H1 (cell line): ENCODE measurements around the gene COL26A1. TPM values are rescaled to one million over a fixed set of nuclear protein-coding genes. Genes with fewer than 3 reads are reported as not detected.

Experiments used
- CTCF ChIA-PET: fragments of 300-600 bp; sonication (Branson Sonifier 250); formaldehyde crosslinking; loops from one replicate; lab custom pipeline; 2021; ENCODE audit not compliant: partially characterized antibody; lab: Charles Lee
- POLR2A ChIA-PET: fragments of 300-600 bp; sonication (Branson Sonifier 250); formaldehyde crosslinking; loops from one replicate; lab custom pipeline; 2021; ENCODE audit warnings: inconsistent platforms; ENCODE audit not compliant: partially characterized antibody; lab: Charles Lee
- DNase-seq, 2 experiments: peaks; one replicate each; pipeline versions ENCODE4 v3.0.0 to v3.0.0-alpha.2; 2010 to 2022; ENCODE audit warnings: low spot score in 2 of 2, low read depth in 1 of 2, mixed read lengths in 1 of 2
- FAIRE-seq: peaks from 2 replicates; lab custom pipeline; 2011; peaks lifted over from hg19 to GRCh38; lab: Jason Lieb, UNC
- H2AFZ ChIP-seq: 2 replicates; pipeline ENCODE4 v1.8.1; 2012; ENCODE audit warnings: low read length, inconsistent platforms
- H2AK5ac ChIP-seq: 2 replicates; pipeline ENCODE4 v1.6.1; 2013; ENCODE audit warnings: low read depth, low read length
- H2BK120ac ChIP-seq: replicated peaks from 2 replicates; pipeline ENCODE3; 2013; ENCODE audit warnings: low read depth, low read length, inconsistent platforms
- H2BK12ac ChIP-seq: 2 replicates; pipeline ENCODE4 v1.6.1; 2013; ENCODE audit warnings: low read depth, low read length
- H2BK15ac ChIP-seq: 2 replicates; pipeline ENCODE4 v1.6.1; 2013; ENCODE audit warnings: low read length
- H2BK20ac ChIP-seq: 2 replicates; pipeline ENCODE4 v1.6.1; 2013; ENCODE audit warnings: low read length
- H2BK5ac ChIP-seq: 2 replicates; pipeline ENCODE4 v1.6.1; 2013; ENCODE audit warnings: low read depth, low read length
- H3K14ac ChIP-seq: 2 replicates; pipeline ENCODE4 v1.6.1; 2013; ENCODE audit warnings: inconsistent platforms; ENCODE audit not compliant: insufficient read length
- H3K18ac ChIP-seq: 2 replicates; pipeline ENCODE4 v1.6.1; 2013; ENCODE audit warnings: low read length; ENCODE audit errors: extremely low read depth
- H3K23ac ChIP-seq: 2 replicates; pipeline ENCODE4 v1.6.1; 2013; ENCODE audit warnings: inconsistent platforms; ENCODE audit not compliant: insufficient read length
- H3K23me2 ChIP-seq: 2 replicates; pipeline ENCODE4 v1.6.1; 2013; ENCODE audit warnings: low read depth, low read length
- H3K27ac ChIP-seq: 2 replicates; pipeline ENCODE4 v1.6.1; 2011; ENCODE audit warnings: low read depth, low read length, inconsistent platforms
- H3K27me3 ChIP-seq, 4 experiments: replicated peaks in 1 of 4; 1 replicate in 1 of 4; 2 replicates in 3 of 4; pipeline versions ENCODE4 v1.6.1 to v1.8.1; 2011 to 2013; ENCODE audit warnings: low read length in 3 of 4, mild to moderate bottlenecking in 3 of 4, inconsistent platforms in 2 of 4, mixed read lengths in 2 of 4, moderate library complexity in 1 of 4; ENCODE audit not compliant: control insufficient read depth in 3 of 4, insufficient read depth in 3 of 4; ENCODE audit errors: extremely low read depth in 1 of 4
- H3K36me3 ChIP-seq, 4 experiments: 2 replicates each; pipeline versions ENCODE4 v1.6.1 to v1.8.1; 2011 to 2013; ENCODE audit warnings: mild to moderate bottlenecking in 4 of 4, low read length in 3 of 4, moderate library complexity in 2 of 4, control low read depth in 1 of 4, inconsistent platforms in 1 of 4; ENCODE audit not compliant: insufficient read depth in 4 of 4, control insufficient read depth in 2 of 4
- H3K4ac ChIP-seq: replicated peaks from 2 replicates; pipeline ENCODE3; 2013; ENCODE audit warnings: low read length, low read depth, mixed read lengths, inconsistent platforms; ENCODE audit not compliant: insufficient read length
- H3K4me1 ChIP-seq, 4 experiments: replicated peaks in 1 of 4; 1 replicate in 1 of 4; 2 replicates in 3 of 4; pipeline versions ENCODE4 v1.6.1 to v1.8.1; 2011 to 2013; ENCODE audit warnings: low read length in 3 of 4, inconsistent platforms in 2 of 4, mixed read lengths in 1 of 4; ENCODE audit not compliant: insufficient read depth in 4 of 4, control insufficient read depth in 3 of 4
- H3K4me2 ChIP-seq, 2 experiments: 2 replicates each; pipeline versions ENCODE4 v1.6.1 to v1.8.1; 2011 to 2013; ENCODE audit warnings: low read depth in 2 of 2, low read length in 2 of 2, control low read depth in 1 of 2, inconsistent platforms in 1 of 2, mild to moderate bottlenecking in 1 of 2; ENCODE audit not compliant: insufficient read depth in 1 of 2
- H3K4me3 ChIP-seq, 4 experiments: fragments of 200-600, 300-600 bp in 1 of 4; sonication (generic), shearing (Covaris generic), sonication (Bioruptor Twin) in 1 of 4; 2 replicates each; pipeline versions ENCODE4 v1.5.1 to v1.8.1; 2011 to 2016; ENCODE audit warnings: low read length in 4 of 4, low read depth in 3 of 4, control low read depth in 2 of 4, inconsistent platforms in 2 of 4, mild to moderate bottlenecking in 2 of 4, mixed read lengths in 1 of 4, moderate library complexity in 1 of 4; ENCODE audit not compliant: insufficient read depth in 2 of 4; ENCODE audit errors: extremely low read depth in 1 of 4
- H3K56ac ChIP-seq: replicated peaks from 2 replicates; pipeline ENCODE3; 2013; ENCODE audit warnings: low read depth, mild to moderate bottlenecking, mixed read lengths, low read length, inconsistent platforms; ENCODE audit not compliant: insufficient read length
- H3K79me1 ChIP-seq: 2 replicates; pipeline ENCODE4 v1.6.1; 2013; ENCODE audit warnings: low read depth, low read length, control low read depth
- H3K79me2 ChIP-seq, 2 experiments: 2 replicates each; pipeline versions ENCODE4 v1.6.1 to v1.8.1; 2012 to 2013; ENCODE audit warnings: low read length in 2 of 2, mild to moderate bottlenecking in 2 of 2, inconsistent platforms in 1 of 2; ENCODE audit not compliant: insufficient read depth in 2 of 2, control insufficient read depth in 1 of 2
- H3K9ac ChIP-seq, 4 experiments: replicated peaks in 1 of 4; 1 replicate in 1 of 4; 2 replicates in 3 of 4; pipeline versions ENCODE4 v1.6.1 to v1.8.1; 2011 to 2013; ENCODE audit warnings: low read depth in 3 of 4, low read length in 3 of 4, control low read depth in 2 of 4, mild to moderate bottlenecking in 2 of 4, moderate library complexity in 2 of 4, inconsistent platforms in 1 of 4; ENCODE audit errors: extremely low read depth in 1 of 4
- H3K9me3 ChIP-seq, 2 experiments: 2 replicates each; pipeline versions ENCODE4 v1.6.1 to v1.8.1; 2012 to 2013; ENCODE audit warnings: mild to moderate bottlenecking in 2 of 2, moderate library complexity in 2 of 2, control low read depth in 1 of 2, inconsistent platforms in 1 of 2, low read depth in 1 of 2, low read length in 1 of 2, mixed read lengths in 1 of 2; ENCODE audit not compliant: insufficient read depth in 2 of 2
- H4K20me1 ChIP-seq, 2 experiments: replicated peaks in 1 of 2; 2 replicates each; pipeline versions ENCODE3 to v1.8.1; 2011 to 2013; ENCODE audit warnings: inconsistent platforms in 2 of 2, low read length in 2 of 2, mild to moderate bottlenecking in 1 of 2; ENCODE audit not compliant: insufficient read depth in 2 of 2, control insufficient read depth in 1 of 2
- H4K5ac ChIP-seq: 2 replicates; pipeline ENCODE4 v1.6.1; 2013; ENCODE audit warnings: low read length, low read depth, mixed read lengths, inconsistent platforms; ENCODE audit not compliant: insufficient read length
- H4K8ac ChIP-seq: 2 replicates; pipeline ENCODE4 v1.8.0; 2013; ENCODE audit warnings: mild to moderate bottlenecking, moderate library complexity, low read length, inconsistent platforms; ENCODE audit not compliant: insufficient read depth; ENCODE audit errors: extremely low read depth
- H4K91ac ChIP-seq: replicated peaks from 2 replicates; pipeline ENCODE3; 2013; ENCODE audit warnings: low read length, mixed read lengths, inconsistent platforms; ENCODE audit not compliant: insufficient read length
- EP300 ChIP-seq, 2 experiments: IDR thresholded peaks; 1 replicate in 1 of 2; 2 replicates in 1 of 2; pipeline ENCODE4 v1.6.1; 2011 to 2012; ENCODE audit warnings: low read depth in 2 of 2, low read length in 2 of 2, mild to moderate bottlenecking in 2 of 2, borderline replicate concordance in 1 of 2, inconsistent platforms in 1 of 2, moderate library complexity in 1 of 2
- WGBS, 2 experiments: shearing (Covaris generic) in 1 of 2; methylation state at CpG; one replicate each; pipeline versions ENCODE4 v1.1.6 to v1.1.7; 2013 to 2015; ENCODE audit warnings: low lambda C conversion rate in 2 of 2, mixed read lengths in 2 of 2, inconsistent platforms in 1 of 2, low coverage in 1 of 2, missing lambda C conversion rate in 1 of 2; ENCODE audit not compliant: insufficient replicate concordance in 2 of 2, insufficient coverage in 1 of 2, insufficient read length in 1 of 2; ENCODE audit errors: extremely low coverage in 1 of 2, missing lambda C conversion rate in 1 of 2; 5-methylcytosine and 5-hydroxymethylcytosine counted together
- polyA plus RNA-seq, 7 experiments: library from polyadenylated mRNA; depleted of rRNA in 3 of 7; stranded (reverse) in 5 of 7; unstranded in 2 of 7; fragments of >200 nt in 5 of 7; fragments of 200-250 nt in 2 of 7; gene quantifications; 1 replicate in 5 of 7; 2 replicates in 1 of 7; 4 replicates in 1 of 7; pipeline versions ENCODE4 v1.2.1 to v1.2.3, GENCODE V29; 2011 to 2013; ENCODE audit warnings: missing spikeins in 2 of 7, mixed read lengths in 2 of 7
- total RNA-seq: library from RNA; stranded (reverse); fragmentation: NEBNext Ultra II Directional; extraction: Animal tissue kit (Norgen Biotek cat#: 25700); gene quantifications from 2 replicates; pipeline ENCODE4 v1.2.1, GENCODE V29; 2021

COL26A1 gene
- total and polyA plus RNA-seq, 2 of the 8 experiments (the other 6 are each of a cell fraction or from before 2014, with no cell fraction given): 51.1 to 68.8 TPM

- CTCF ChIA-PET: interaction anchor here (2.7 kb wide), 1 partner anchor 11 kb away, joined by 8 read pairs; no protein-coding TSS in a partner anchor
- no peak overlapping the region for H3K27ac ChIP-seq
- H4K8ac ChIP-seq: no peak overlapping the region
- no peak overlapping the region for H3K4me2 ChIP-seq
- POLR2A ChIA-PET: interaction anchor here (1.0 kb wide), 1 partner anchor 262 kb away, joined by 3 read pairs; no protein-coding TSS in a partner anchor
- no peaks in the 10 kb centered on the region; a peak in 1 of 7 replicates for H3K27me3 ChIP-seq
- H4K91ac ChIP-seq: no peak overlapping the region
- H4K20me1 ChIP-seq: peaks cover 0 to 5% of the 10 kb centered on the region in 2 experiments
- no peak for FAIRE-seq
- no peak overlapping the region for H4K5ac ChIP-seq
- no peak for DNase-seq
- H3K4me1 ChIP-seq: no peaks in the 10 kb centered on the region
- H3K56ac ChIP-seq: no peak overlapping the region
- H3K4ac ChIP-seq: no peak overlapping the region
- H3K79me1 ChIP-seq: no peaks in the 10 kb centered on the region
- no peak overlapping the region for H2BK5ac ChIP-seq
- H3K14ac ChIP-seq: no peak overlapping the region
- no peak overlapping the region for H2BK12ac ChIP-seq
- H3K4me3 ChIP-seq: no peak overlapping the region
- no peak overlapping the region for H3K9ac ChIP-seq
- no peak overlapping the region for H3K18ac ChIP-seq
- H2AK5ac ChIP-seq: no peak overlapping the region
- no peak overlapping the region for H2AFZ ChIP-seq
- no peaks in the 10 kb centered on the region for H3K79me2 ChIP-seq
- no peaks in the 10 kb centered on the region for H3K9me3 ChIP-seq
- peaks cover 5% of the 10 kb centered on the region; the same call in 1 of the 2 replicates for H3K23me2 ChIP-seq
- H2BK20ac ChIP-seq: no peak overlapping the region
- 88% methylated on average over 2 of the region's 2 CpGs; no CpG with 5 or more reads in 1 of the 2 experiments for WGBS, 2 experiments
- no peak overlapping the region for H2BK120ac ChIP-seq
- H3K36me3 ChIP-seq: no peaks in the 10 kb centered on the region
- TF ChIP-seq EP300 (IDR thresholded peaks at IDR 0.05; ENCODE audit: borderline replicate concordance in 1 of 2, low read depth in 2 of 2, low read length in 2 of 2): no peak
- no peak overlapping the region for H2BK15ac ChIP-seq
- no peak overlapping the region for H3K23ac ChIP-seq
Measured at GRCh38 chr7:101591504-101591903, 228.8 kb downstream of the COL26A1 start.
